Stimulated activated CD4-positive, alpha-beta T cell treated with anti-CD3 and anti-CD28 coated beads, Interleukin-12 subunit alpha, Interleukin-12 subunit beta, amount 100 ng/mL, for 4 hours (primary cell): ENCODE measurements around the gene NPTXR.

Experiments
- DNase-seq: peaks from one replicate; pipeline ENCODE4 v3.0.0-alpha.2; 2020

Gene NPTXR

GRCh38 chr22:38850941-38851849 lies 7.4 kb upstream of the NPTXR start:
- no peak for DNase-seq

GRCh38 chr22:38850399-38850798 lies 6.6 kb upstream of the NPTXR start:
- no peak for DNase-seq

GRCh38 chr22:38849811-38850210 lies 6.0 kb upstream of the NPTXR start:
- no peak for DNase-seq

GRCh38 chr22:38846412-38846811 lies 2.6 kb upstream of the NPTXR start:
- no peak for DNase-seq

- no peak for DNase-seq
These were observed 1.3 kb upstream of the NPTXR start for GRCh38 chr22:38845004-38845740.

GRCh38 chr22:38844315-38845003 lies 631 bp upstream of the NPTXR start:
- DNase-seq: no peak

GRCh38 chr22:38843201-38843656 lies 599 bp downstream of the NPTXR start:
- peak; percentile 48 for DNase-seq

- no peak for DNase-seq
These were observed 1.2 kb downstream of the NPTXR start for GRCh38 chr22:38842512-38843200.

- DNase-seq: no peak
These were observed 2.2 kb downstream of the NPTXR start for GRCh38 chr22:38841635-38842034.

- no peak for DNase-seq
These were observed 2.6 kb downstream of the NPTXR start for GRCh38 chr22:38841211-38841610.

GRCh38 chr22:38840129-38840528 lies 3.7 kb downstream of the NPTXR start:
- no peak for DNase-seq

GRCh38 chr22:38839686-38840085 lies 4.1 kb downstream of the NPTXR start:
- no peak for DNase-seq

GRCh38 chr22:38837414-38837928 lies 6.4 kb downstream of the NPTXR start:
- no peak for DNase-seq

GRCh38 chr22:38835888-38836301 lies 7.9 kb downstream of the NPTXR start:
- no peak for DNase-seq

- DNase-seq: no peak
These were observed 8.8 kb downstream of the NPTXR start for GRCh38 chr22:38834991-38835390.

- DNase-seq: no peak
These were observed 9.4 kb downstream of the NPTXR start for GRCh38 chr22:38834215-38834953.

- DNase-seq: no peak
These were observed 10.8 kb downstream of the NPTXR start for GRCh38 chr22:38833061-38833460.

GRCh38 chr22:38832005-38832978 lies 11.5 kb downstream of the NPTXR start:
- DNase-seq: no peak

GRCh38 chr22:38831166-38831945 lies 12.5 kb downstream of the NPTXR start:
- DNase-seq: no peak

- DNase-seq: no peak
These were observed 13.1 kb downstream of the NPTXR start for GRCh38 chr22:38830845-38831108.
